Loucy (cell line): ENCODE results near the gene GPR173.

Experiments used
- H2AFZ ChIP-seq: fragments of 200-600 bp; sonication (generic); 2 replicates; pipeline ENCODE4 v1.6.0; 2016; ENCODE audit warnings: antibody characterized with exemption, mild to moderate bottlenecking, low read length, moderate library complexity
- H3F3A ChIP-seq: fragments of 200-600 bp; 2 replicates; pipeline ENCODE4 v1.6.0; 2016; ENCODE audit warnings: antibody characterized with exemption, low read depth, mild to moderate bottlenecking
- H3K27me3 ChIP-seq: fragments of 200-600 bp; sonication (generic); 2 replicates; pipeline ENCODE4 v1.6.1; 2014; ENCODE audit warnings: low read length, mild to moderate bottlenecking; ENCODE audit not compliant: insufficient read depth, poor library complexity, severe bottlenecking
- H3K36me3 ChIP-seq: fragments of 200-600 bp; sonication (generic); 2 replicates; pipeline ENCODE4 v1.6.1; 2016; ENCODE audit warnings: low read length; ENCODE audit not compliant: insufficient read depth
- H3K4me1 ChIP-seq: fragments of 200-600 bp; sonication (generic); 2 replicates; pipeline ENCODE4 v1.5.1; 2014; ENCODE audit warnings: low read length, mild to moderate bottlenecking; ENCODE audit not compliant: insufficient read depth, poor library complexity, severe bottlenecking
- H3K4me2 ChIP-seq: fragments of 200-600 bp; sonication (generic); 2 replicates; pipeline ENCODE4 v1.6.0; 2014; ENCODE audit warnings: antibody characterized with exemption, low read length, low read depth, mild to moderate bottlenecking; ENCODE audit not compliant: poor library complexity, severe bottlenecking
- H3K4me3 ChIP-seq: fragments of 200-600 bp; sonication (generic); 2 replicates; pipeline ENCODE4 v1.5.1; 2014; ENCODE audit warnings: low read length, mild to moderate bottlenecking, mixed read lengths; ENCODE audit not compliant: poor library complexity, severe bottlenecking
- H3K79me2 ChIP-seq: fragments of 200-600 bp; sonication (generic); 2 replicates; pipeline ENCODE4 v1.6.1; 2014; ENCODE audit warnings: low read length; ENCODE audit not compliant: insufficient read depth
- H3K9ac ChIP-seq: fragments of 200-600 bp; sonication (generic); 2 replicates; pipeline ENCODE4 v1.6.0; 2014; ENCODE audit warnings: mild to moderate bottlenecking, low read depth, low read length, moderate library complexity; ENCODE audit not compliant: poor library complexity, severe bottlenecking
- H3K9me2 ChIP-seq: fragments of 200-600 bp; sonication (generic); replicated peaks from 2 replicates; pipeline ENCODE4 v1.6.1; 2016; ENCODE audit warnings: low read depth, low read length, mixed read lengths
- H3K9me3 ChIP-seq: fragments of 200-600 bp; sonication (generic); 2 replicates; pipeline ENCODE4 v1.6.1; 2014; ENCODE audit warnings: mild to moderate bottlenecking, antibody characterized with exemption, low read length, low read depth; ENCODE audit not compliant: insufficient read depth
- H4K20me1 ChIP-seq: fragments of 200-600 bp; sonication (generic); 2 replicates; pipeline ENCODE4 v1.6.0; 2014; ENCODE audit warnings: antibody characterized with exemption, low read length, mild to moderate bottlenecking; ENCODE audit not compliant: insufficient read depth, poor library complexity, severe bottlenecking
- CTCF ChIP-seq: fragments of 200-600 bp; sonication (generic); conservative IDR thresholded peaks from 2 replicates; pipeline ENCODE4 v1.5.1; 2014; ENCODE audit warnings: mild to moderate bottlenecking, antibody characterized with exemption, low read length
- EZH2phosphoT487 ChIP-seq: fragments of 200-600 bp; IDR thresholded peaks from 2 replicates; pipeline ENCODE4 v1.6.1; 2018; ENCODE audit warnings: antibody characterized with exemption, mild to moderate bottlenecking, moderate library complexity, borderline replicate concordance

The GPR173 gene

DNA sequence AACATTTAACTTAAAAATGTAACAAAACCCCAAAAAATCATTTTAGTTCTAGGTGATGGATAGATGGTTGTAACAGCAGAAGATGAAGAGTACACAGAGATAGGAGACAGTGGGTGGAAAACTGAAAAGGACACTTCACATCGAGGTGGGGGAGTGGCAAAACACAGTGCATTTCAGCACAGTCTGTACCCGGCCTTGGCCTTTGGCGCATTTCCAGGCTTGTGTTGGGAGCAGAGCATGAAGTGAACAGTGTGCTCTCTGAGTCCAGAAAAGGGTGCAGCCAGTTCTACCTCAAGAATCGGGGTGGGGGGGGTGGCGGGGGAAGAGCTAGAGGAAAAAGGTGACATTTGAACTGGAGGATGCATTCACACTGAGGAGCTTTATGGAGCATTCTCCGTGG, 37.9 kb downstream of the GPR173 start:
- H3K27me3 ChIP-seq = no peaks in the 10 kb centered on the region
- no peak overlapping the region for H3K4me3 ChIP-seq
- H3K79me2 ChIP-seq = peaks cover 17% of the 10 kb centered on the region; the same call in 1 of the 2 replicates
- no peak overlapping the region for H3K9ac ChIP-seq
- no peaks in the 10 kb centered on the region for H3F3A ChIP-seq
- TF ChIP-seq EZH2phosphoT487 = no peak
- TF ChIP-seq CTCF = no peak
- H3K36me3 ChIP-seq = peaks cover 5% of the 10 kb centered on the region; the same call in 1 of the 2 replicates
- H3K4me2 ChIP-seq = no peak overlapping the region
- no peaks in the 10 kb centered on the region for H3K9me2 ChIP-seq
- H4K20me1 ChIP-seq = peaks cover 7% of the 10 kb centered on the region
- H2AFZ ChIP-seq = no peak overlapping the region
- no peaks in the 10 kb centered on the region for H3K4me1 ChIP-seq
- no peaks in the 10 kb centered on the region for H3K9me3 ChIP-seq

GRCh38 chrX:53087388-53087831, 38.8 kb downstream of the GPR173 start:
- peaks cover 17% of the 10 kb centered on the region; the same call in 1 of the 2 replicates for H3K79me2 ChIP-seq
- H3K9me3 ChIP-seq = no peaks in the 10 kb centered on the region
- H3K9ac ChIP-seq = no peak overlapping the region
- no peaks in the 10 kb centered on the region for H3K4me1 ChIP-seq
- H3K27me3 ChIP-seq = no peaks in the 10 kb centered on the region
- peaks cover 5% of the 10 kb centered on the region; the same call in 1 of the 2 replicates for H3K36me3 ChIP-seq
- no peak for TF ChIP-seq CTCF
- no peak for TF ChIP-seq EZH2phosphoT487
- H3F3A ChIP-seq = no peaks in the 10 kb centered on the region
- no peaks in the 10 kb centered on the region for H3K9me2 ChIP-seq
- no peak overlapping the region for H3K4me3 ChIP-seq
- no peak overlapping the region for H2AFZ ChIP-seq
- H4K20me1 ChIP-seq = peaks cover 7% of the 10 kb centered on the region
- no peak overlapping the region for H3K4me2 ChIP-seq

DNA sequence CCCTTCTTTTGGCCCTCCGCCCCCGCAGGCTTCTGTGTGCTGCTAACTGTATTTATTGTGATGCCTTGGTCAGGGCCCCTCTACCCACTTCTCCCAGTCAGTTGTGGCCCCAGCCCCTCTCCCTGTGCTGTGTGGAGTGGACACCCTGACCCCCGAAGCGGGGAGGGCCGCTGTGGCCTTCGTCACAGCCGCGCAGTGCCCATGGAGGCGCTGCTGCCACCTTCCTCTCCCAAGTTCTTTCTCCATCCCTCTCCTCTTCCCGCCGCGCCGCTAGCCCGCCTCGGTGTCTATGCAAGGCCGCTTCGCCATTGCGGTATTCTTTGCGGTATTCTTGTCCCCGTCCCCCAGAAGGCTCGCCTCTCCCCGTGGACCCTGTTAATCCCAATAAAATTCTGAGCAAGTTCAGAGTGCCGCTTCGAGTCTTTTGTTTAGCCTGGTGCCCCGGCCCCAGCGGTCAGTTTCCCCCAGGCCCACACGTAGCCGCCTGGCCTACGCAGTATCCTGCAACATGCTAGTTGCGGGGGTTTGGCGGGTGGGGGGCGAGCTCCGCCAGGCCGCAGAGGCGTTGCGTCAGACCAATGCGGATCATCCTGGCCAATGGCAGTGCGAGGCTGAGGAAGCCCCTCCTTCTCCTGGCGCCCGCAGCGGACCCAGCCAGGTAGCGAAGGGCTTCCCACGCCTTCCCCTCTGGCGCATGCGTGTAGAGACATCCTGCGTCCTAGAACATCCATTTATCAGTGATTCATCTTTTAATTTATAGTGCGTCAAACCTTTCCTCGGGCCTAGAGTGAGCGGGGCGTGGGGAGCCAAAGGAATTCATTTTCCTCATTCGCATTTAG, 39.8 kb downstream of the GPR173 start:
- H3K4me1 ChIP-seq = peaks cover 4% of the 10 kb centered on the region
- H3K4me2 ChIP-seq = no peak overlapping the region
- H3K9me2 ChIP-seq = no peaks in the 10 kb centered on the region
- H2AFZ ChIP-seq = no peak overlapping the region
- peaks cover 1% of the 10 kb centered on the region for H4K20me1 ChIP-seq
- H3K27me3 ChIP-seq = no peaks in the 10 kb centered on the region
- H3F3A ChIP-seq = no peaks in the 10 kb centered on the region; the same call in 1 of the 2 replicates
- no peaks in the 10 kb centered on the region for H3K9me3 ChIP-seq
- H3K79me2 ChIP-seq = peaks cover 9% of the 10 kb centered on the region; the same call in 1 of the 2 replicates
- H3K36me3 ChIP-seq = peaks cover 5% of the 10 kb centered on the region; the same call in 1 of the 2 replicates
- no peak for TF ChIP-seq CTCF
- TF ChIP-seq EZH2phosphoT487 = no peak
- no peak overlapping the region for H3K9ac ChIP-seq
- H3K4me3 ChIP-seq = no peak overlapping the region
